NCI-H82 (cell line): Measurements from ENCODE around the gene STPG3.

ENCODE experiments used
- DNase-seq: peaks from one replicate; lab custom pipeline; 2025; lab: John Stamatoyannopoulos, UW

Gene STPG3

DNA sequence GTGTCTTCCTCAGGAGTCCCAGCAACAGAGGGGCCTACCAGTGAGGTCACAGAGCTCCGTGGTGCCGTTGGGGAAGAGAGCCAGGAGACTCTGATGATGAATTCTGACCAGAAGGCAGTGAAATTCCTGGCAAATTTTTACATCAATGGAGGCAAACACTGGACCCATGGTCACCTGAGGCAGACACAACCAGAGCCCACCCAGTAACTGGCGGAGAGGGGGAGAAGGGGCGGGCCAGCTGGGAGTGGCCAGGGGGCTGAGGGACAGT is at the start of gene STPG3:
Gene STPG3, plus strand, starts transcription at position 93 of the 268 bp plus-strand sequence. Its CDS starts 1 bp downstream, at position 94.
- DNase-seq: no peak

DNA sequence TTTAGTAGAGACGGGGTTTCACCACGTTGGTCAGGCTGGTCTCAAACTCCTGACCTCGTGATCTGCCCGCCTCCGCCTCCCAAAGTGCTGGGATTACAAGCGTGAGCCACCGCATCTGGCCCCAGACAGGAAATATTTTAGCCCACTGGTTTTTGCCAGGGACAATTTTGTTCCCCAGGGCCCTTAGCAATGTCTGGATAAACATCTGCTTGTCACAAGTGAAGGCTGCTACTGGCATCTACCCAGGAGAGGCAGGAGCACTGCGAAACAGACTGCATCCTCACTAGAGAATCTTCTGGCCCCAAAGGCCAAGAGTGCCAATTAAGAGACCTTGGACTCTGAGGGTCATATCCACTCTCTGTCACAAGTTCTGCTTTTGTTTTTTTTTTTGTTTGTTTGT is 48.1 kb upstream of the STPG3 start:
- DNase-seq: no peak

DNA sequence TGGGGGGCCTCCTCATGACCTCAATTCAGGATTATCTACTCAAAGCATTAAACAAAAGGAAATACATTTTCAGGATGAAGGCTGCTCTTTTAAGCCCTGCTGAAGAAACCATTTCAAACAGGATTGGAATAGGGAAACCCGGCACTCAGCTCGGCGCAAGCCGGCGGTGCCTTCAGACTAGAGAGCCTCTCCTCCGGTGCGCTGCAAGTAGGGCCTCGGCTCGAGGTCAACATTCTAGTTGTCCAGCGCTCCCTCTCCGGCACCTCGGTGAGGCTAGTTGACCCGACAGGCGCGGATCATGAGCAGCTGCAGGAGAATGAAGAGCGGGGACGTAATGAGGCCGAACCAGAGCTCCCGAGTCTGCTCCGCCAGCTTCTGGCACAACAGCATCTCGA is 46.4 kb upstream of the STPG3 start:
- DNase-seq: no peak

DNA sequence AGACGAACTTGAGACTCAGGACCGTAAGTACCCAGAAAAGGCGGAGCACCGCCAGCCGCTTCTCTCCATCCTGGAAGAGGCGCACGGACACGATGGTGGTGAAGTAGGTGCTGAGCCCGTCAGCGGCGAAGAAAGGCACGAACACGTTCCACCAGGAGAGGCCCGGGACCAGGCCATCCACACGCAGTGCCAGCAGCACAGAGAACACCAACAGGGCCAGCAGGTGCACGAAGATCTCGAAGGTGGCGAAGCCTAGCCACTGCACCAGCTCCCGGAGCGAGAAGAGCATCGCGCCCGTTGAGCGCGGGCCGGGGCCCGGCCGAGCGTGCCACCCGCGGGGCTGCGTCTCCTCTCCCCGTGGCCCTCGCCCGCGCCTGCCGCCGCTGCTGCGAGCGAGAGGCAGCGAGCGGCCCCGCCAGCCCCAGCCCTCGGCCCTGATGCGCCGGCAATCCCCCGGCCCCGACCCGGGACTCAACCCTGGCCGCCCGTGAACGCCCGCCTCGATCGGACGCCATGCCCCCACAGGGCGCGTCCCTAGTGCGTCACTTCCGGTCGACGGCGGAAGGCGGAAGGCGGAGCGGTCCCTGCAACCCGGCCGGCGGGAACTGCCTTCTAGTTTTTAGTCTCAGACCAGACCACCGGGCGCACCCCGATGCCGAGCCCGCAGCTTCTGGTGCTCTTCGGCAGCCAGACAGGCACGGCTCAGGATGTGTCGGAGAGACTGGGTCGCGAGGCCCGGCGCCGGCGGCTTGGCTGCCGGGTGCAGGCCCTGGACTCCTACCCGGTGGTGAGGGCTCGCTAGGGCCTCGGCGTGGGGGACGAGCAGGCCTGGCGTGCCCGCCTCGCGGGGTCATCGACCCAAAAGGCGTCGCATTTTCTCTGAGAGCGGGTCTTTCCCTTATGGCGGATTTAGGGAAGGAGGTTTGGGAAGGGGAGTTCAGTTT is 45.7 kb upstream of the STPG3 start, which contains the start of the genes NDOR1 and TMEM203:
Gene NDOR1, plus strand, starts transcription at position 575 of the 944 bp plus-strand sequence. Its CDS starts 78 bp downstream, at position 653.
Gene TMEM203, minus strand, starts transcription at position 523 of the 944 bp plus-strand sequence. Its CDS starts 234 bp downstream, at position 289.
- DNase-seq: peak; percentile 89

DNA sequence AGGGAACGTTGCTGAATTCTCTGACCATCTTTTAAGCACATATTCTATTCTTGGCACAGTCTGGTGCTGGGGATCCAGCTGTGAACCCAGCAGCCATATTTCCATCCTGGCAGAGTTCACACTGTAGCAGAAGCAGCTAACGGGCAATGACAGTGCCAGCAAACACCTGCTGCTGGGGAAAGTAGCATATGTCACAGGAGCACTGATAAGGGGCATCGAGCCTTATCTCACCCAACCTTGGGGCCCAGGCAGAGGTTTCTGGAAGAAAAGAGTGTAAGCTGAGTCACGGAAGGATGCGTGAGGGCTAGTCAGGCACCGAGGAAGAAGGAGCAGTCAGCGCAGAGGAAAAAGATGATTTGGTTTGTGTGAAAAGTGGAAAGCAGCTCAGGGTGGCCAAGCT is 44.5 kb upstream of the STPG3 start:
- DNase-seq: no peak

DNA sequence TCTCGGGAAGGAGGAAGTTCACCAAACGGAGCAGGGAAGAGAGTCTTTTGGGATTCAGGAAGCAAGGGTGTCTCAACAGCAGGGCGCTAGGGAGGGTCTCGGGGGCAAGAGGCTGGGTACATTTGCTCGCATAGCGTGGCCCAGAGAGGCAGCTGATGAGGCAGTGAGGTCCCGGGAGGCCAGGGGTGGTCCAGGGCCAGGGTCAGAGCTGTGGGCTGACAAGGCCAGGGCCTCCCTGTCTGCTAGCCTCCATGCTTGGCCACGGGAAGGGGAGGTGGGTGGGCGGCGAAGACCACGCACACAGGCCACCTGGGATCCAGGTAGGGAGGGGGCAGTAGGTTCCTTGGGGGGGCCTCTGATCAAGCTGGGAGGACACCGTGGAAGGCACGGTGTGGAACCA is 39.6 kb upstream of the STPG3 start:
- no peak for DNase-seq

DNA sequence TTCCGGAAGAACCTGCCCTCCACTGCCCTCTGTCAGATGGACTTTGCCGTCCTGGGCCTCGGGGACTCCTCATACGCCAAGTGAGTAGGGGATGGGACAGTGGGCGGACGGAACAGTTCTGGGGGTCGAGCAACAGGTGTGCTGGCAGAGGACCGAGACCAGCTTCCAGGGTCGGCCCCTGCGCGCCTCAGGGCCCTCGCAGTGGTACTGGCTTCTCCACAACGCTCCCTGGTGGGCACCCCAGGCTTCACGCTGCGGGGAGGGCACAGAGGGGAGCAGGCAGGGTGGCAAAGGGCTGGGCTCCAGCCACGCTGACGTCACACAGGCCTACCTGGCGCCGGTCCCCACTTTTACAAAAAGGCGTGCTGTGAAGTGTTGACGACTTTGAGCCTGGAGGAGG is 38.6 kb upstream of the STPG3 start:
- no peak for DNase-seq

DNA sequence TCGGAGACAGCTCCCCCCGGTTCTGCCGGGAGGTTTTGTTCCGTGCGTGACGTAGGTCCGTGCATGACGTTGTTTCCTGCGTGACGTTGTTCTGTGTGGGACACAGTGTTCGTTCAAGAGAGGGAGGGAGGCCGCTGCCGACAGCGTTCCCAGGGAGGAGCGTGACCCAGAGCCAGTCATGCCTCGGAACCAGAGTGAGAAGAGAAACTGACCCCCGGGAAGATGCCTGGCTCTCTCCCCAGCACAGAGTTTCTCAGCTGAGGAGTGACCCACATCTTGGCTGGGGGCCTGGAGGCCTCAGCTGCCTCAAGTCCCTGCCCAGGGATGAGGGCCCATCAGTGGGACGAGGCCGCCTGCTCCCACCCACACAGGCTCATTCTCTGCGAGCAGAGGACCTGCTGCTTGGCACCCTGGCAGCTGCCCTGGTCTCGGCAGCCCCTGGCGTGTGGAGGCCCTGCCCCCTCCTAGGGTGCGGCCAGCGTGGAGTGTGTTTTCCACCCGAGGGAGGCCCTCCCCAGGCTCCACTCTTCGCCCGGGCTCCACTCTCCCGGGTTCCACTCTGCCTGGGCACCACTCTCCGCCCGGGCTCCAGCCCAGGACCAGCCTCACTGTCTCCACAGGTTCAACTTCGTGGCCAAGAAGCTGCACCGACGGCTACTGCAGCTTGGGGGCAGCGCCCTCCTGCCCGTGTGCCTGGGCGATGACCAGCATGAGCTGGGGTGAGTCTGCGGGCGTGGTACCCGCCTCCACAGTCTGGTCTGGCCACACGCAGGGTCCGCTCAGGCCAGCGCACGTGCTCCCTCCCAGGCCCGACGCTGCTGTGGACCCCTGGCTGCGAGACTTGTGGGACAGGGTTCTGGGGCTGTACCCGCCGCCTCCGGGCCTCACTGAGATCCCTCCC is 37.7 kb upstream of the STPG3 start:
- no peak for DNase-seq

DNA sequence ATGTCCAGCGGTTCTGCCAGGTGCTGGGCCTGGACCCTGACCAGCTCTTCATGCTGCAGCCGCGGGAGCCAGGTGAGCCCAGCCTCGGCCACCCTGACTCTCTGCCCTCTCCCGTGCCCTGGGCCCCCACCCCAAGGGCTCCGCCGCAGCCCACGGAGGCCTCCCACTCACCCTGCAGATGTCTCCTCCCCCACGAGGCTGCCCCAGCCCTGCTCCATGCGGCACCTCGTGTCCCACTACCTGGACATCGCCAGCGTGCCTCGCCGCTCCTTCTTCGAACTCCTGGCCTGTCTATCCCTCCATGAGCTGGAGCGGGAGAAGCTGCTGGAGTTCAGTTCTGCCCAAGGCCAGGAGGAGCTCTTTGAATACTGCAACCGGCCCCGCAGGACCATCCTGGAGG is 36.5 kb upstream of the STPG3 start:
- no peak for DNase-seq

DNA sequence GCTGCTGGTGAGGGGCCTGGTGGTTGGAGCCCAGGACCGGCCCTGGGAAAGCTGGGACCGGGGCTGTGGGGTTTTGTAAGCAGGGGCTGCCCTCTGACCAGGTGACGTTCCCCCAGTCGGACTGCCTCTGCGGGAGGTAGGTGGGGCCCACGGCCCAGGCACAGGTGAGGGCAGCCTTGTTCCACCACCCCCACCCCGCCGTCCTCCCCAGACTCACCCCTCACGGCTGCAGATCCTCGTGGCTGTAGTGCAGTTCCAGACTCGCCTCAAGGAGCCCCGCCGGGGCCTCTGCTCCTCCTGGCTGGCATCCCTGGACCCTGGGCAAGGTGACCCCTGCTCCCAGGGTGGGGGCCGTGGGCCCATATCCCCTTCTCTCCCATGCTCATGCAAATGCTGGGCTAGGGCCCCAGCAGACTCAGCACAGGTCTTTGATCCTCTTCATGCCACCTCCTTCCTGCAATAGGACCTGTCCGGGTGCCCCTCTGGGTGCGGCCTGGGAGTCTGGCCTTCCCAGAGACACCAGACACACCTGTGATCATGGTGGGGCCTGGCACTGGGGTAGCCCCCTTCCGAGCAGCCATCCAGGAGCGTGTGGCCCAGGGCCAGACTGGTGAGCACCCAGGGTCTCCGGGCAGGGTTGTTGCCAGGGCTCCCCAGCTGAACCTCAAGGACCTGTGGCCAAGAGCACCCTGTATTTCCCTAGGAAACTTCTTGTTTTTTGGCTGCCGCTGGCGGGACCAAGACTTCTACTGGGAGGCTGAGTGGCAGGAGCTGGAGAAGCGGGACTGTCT is 35.7 kb upstream of the STPG3 start:
- no peak for DNase-seq

DNA sequence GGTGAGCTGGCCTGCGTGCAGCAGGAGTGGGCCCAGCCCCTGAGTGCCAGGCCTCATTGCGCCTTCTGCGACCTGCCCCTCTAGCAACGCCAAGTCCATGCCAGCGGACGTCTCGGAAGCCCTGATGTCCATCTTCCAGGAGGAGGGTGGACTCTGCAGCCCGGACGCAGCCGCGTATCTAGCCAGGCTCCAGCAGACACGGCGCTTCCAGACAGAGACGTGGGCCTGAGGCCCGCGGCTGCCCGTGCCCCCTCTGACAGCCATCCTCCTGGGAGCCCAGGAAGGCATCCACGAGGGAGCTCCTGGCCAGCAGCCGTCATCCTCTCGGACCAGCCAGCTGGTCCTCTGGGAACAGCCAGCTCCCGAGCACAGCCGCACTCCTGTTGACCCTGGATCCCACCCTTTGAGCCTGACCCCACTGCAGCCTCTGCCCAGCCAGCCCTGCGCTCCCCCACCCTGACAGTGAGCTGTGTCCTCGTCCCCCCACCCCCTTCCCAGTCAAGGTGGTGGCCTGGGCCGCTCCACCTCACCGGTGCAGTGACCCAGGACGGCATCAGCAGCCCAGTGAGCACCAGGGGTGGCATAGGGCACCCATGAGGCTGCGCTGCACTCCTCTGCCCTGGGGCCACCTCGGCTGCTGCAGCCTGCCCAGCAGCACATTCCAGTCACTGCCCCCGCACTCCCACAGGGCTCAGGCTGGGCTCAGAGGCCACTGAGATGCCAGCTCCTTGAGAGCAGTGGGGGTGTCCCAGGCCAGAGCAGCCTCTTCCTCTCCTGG is 34.7 kb upstream of the STPG3 start:
- DNase-seq: no peak

DNA sequence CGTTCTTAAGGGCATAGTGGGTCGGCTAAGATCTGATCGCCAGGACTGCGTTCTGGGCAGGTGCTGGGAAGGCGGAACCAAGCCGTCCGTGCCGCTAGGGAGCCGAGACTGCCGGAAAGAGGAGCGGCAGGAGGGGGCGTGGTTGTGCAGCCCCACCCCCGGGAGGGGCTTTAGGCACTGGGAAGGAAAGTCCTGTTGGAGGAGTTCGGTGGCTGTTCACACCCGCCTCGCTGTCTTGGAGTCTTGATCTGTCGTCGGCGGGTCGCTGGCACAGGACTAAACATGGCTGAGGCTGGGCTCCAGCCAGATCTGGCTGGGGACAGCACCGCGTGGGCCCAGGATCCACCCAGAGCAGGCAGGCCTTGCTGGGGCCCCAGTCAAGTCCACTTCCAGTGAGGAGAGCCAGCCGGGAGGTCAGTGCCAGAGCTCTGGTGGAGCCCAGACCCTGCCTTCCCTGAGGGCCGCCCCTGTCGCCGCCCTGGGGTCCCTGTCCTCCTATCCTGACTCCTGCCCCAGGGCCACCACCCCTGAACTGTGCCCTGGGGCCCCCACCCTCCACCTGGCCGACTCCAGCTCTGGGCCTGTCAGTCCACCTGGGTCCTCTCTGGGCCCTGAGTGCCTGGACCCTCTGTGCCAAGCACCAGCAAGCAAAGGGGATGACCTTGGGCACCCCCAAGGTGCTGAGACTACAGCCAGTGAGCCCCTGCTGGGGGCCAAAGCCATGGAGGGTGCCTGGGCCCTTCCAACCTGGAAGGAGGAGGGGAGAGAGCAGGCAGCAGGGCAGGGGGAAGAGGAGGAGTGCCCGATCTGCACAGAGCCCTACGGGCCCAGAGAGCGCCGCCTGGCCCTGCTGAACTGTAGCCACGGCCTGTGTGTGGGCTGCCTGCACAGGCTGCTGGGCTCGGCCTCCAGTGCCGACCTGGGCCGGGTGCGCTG is 33.5 kb upstream of the STPG3 start:
- DNase-seq: peak; percentile 77

DNA sequence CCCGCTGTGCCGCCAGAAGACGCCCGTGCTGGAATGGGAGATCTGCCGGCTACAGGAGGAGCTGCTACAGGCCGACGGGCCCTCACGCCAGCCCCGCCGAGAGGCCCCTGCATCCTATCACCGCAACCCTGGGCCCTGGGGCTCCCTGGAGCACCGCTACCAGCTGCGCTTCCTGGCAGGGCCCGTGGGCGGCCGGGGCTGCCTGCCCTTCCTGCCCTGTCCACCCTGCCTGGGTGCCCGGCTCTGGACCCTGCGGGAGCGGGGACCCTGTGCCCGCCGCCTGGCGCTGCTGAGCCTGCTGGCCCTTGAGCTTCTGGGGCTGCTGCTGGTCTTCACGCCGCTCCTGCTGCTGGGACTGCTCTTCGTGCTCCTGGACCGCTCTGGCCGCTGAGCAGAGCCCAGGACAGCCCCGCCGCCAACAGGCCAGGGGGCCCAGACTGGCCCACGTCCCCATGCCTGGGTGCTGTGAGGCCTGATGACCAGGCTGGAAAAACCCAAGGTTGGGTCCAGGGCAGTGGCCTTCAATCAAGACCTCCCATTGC is 32.8 kb upstream of the STPG3 start:
- no peak for DNase-seq

DNA sequence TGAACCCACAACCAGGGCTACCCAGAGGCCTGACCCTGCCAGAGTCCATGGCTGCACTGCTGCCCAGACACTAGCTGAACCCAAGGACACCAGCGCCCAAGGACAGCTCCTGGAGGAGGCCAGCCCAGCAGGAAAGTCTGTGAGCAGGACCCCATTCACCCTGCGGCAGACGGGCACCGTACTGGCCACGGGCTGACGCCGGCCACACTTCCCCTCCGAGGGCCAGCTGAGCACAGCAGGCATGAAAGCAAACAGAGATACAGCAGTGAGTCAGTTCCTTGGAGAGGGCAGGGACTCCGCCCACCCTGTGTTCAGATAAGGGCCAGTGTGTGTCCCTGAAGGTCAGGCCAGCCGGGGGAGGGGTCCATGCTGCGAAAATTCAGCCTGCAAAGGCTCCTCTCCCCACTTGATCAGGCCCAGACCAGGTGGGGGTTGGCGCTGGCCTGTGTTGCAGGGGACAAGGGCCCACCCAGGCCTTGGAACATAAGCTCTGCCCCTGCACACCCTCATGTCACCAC is 32.3 kb upstream of the STPG3 start:
- no peak for DNase-seq

DNA sequence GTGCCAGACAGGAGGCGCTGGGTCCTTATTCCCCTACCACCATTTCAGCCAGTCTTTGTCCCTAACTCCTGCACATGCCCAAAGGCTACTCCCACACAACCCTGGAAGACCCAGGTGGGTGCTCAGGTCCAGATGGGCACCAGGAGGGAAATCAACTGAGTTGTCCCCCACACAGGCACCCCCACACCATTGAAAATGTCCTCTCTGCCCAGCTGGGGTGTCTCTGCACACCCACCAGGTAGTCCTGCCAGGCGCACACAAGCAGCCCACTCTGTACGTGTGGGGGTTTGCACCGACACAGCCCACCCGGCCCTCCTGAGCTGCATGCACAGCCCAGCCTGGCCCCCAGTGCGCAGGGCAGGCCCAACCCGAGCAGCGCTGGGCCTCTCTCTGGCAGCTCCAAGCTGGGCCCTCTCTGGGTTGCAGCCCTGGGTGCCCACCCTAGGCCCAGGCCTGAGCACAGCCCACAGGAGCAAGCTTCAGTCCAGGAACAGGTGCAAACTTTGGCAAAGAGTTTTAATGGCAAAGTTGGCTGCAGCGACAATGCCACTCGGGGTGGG is 31.2 kb upstream of the STPG3 start:
- DNase-seq: no peak

DNA sequence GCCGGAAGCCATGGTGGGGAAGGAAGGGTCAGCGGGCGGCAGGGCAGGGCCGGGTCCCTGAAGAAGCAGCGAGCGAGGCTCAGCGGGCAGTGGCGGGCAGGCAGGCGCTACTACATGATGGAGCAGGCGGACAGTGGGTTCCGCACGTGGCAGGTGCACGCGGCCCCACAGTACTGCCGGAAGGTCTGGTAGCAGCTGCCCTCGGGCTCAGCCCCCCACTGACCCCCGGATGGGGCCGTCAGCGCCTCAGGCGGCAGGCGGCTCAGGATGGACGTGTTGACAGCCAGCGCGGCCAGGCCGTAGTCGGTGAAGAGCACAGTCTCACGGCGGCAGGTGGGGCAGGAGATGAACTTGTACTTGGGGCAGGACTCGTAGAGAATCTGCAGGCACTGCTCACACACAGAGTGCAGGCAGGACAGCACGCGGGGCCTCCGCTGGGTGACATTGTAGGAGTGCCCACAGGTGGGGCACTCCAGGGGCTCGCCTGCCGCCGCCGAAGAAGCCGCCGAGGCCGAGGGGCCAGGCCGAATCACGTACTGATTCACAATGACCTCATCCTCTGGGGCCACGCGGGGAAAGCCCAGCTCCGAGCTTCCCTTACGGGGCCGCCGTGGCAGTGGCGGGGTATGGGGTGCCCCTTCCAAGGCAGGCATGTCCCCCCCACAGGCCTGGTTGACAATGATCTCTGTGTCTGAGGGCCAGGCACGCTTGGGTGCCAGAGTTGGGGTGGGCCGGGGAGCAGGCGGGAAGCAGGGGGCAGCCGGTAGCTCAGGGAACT is 30.6 kb upstream of the STPG3 start:
- no peak for DNase-seq

DNA sequence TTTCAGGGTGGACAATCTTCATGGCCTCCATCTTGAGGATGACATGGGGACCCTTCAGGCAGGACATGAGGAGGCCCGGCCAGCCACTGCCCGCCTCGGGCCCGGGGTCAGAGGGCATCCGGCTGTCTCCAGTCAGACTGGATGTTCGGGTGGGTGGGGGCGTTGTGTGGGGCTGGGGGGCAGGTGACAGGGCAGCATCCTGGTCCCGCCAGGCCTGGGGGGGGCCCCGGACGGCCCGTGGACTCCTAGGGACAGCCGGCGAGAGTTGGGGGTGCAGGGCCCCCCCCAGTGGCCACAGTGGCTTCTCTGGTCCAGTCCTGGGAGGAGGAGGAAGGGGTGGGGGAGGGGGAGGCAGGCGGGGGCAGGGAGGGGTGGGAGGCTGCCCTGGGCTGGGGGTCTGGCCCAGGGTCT is 30.0 kb upstream of the STPG3 start:
- DNase-seq: no peak

DNA sequence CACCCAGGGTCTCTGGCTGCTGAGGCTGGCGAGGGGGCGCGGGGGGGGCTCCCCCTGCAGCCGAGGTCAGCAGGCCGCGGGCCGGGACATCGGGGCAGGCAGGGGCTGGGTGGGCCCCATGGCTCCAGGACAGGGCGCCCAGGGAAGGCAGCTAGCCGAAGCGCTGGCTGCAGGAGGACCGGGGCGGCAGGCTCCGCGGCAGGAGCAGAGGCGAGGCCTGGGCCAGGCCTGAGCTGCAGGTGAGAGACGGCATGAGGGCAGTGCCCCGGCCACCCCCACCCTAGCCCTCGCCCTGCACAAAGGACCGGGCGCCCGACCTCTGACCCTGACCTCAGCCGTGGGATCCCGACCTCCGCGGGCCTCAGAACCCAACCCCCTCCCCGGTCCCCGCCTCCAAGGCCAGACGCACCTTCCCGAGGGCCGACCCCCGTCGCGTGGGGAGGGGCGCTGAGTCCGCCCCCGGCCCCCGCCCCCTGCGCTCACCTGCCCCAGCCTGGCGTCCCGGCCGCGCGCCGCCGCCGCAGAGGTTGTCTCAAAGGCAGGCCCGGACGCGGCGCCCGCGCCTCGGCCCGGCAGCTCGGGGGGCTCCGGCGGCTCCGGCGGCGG is 29.5 kb upstream of the STPG3 start:
- peak; percentile 23 for DNase-seq
